ACHN (cell line): ENCODE results near the gene GAS7.

Source experiments
- DNase-seq: peaks from one replicate; pipeline ENCODE4 v3.0.0-alpha.2; 2015
- in situ Hi-C: cut with HindIII; loops from 2 replicates; pipeline ENCODE4 v1.10.0; 2017; ENCODE audit warnings: low sequenced_read_pairs, low pct_ligation_motif_present, low pct_unique_long_range_greater_than_20kb

GAS7 gene

GRCh38 chr17:10177131-10177912 is 21.1 kb downstream of the GAS7 start:
- in situ Hi-C loops = no loop called here
- DNase-seq = no peak

- DNase-seq = no peak
- in situ Hi-C loops = no loop called here
These were observed 24.5 kb downstream of the GAS7 start for GRCh38 chr17:10173913-10174312.

GRCh38 chr17:10172778-10173177 is 25.6 kb downstream of the GAS7 start:
- in situ Hi-C loops = no loop called here
- no peak for DNase-seq

GRCh38 chr17:10172241-10172741 is 26.1 kb downstream of the GAS7 start:
- no peak for DNase-seq
- in situ Hi-C loops = no loop called here

- in situ Hi-C loops = no loop called here
- no peak for DNase-seq
These were observed 26.8 kb downstream of the GAS7 start for GRCh38 chr17:10171581-10171981.

GRCh38 chr17:10171122-10171571 is 27.3 kb downstream of the GAS7 start:
- in situ Hi-C loops = no loop called here
- no peak for DNase-seq

- no peak for DNase-seq
- in situ Hi-C loops = no loop called here
These were observed 28.2 kb downstream of the GAS7 start for GRCh38 chr17:10170233-10170632.

- in situ Hi-C loops = no loop called here
- DNase-seq = no peak
These were observed 29.1 kb downstream of the GAS7 start for GRCh38 chr17:10169290-10169689.

- in situ Hi-C loops = no loop called here
- no peak for DNase-seq
These were observed 32.0 kb downstream of the GAS7 start for GRCh38 chr17:10166176-10166935.

GRCh38 chr17:10162096-10162495 is 36.3 kb downstream of the GAS7 start:
- no peak for DNase-seq
- in situ Hi-C loops = no loop called here

- DNase-seq = no peak
- in situ Hi-C loops = no loop called here
These were observed 37.0 kb downstream of the GAS7 start for GRCh38 chr17:10161386-10161785.

- in situ Hi-C loops = no loop called here
- no peak for DNase-seq
These were observed 41.3 kb downstream of the GAS7 start for GRCh38 chr17:10156948-10157607.

GRCh38 chr17:10156599-10156947 is 41.8 kb downstream of the GAS7 start:
- no peak for DNase-seq
- in situ Hi-C loops = no loop called here

GRCh38 chr17:10156077-10156435 is 42.4 kb downstream of the GAS7 start:
- no peak for DNase-seq
- in situ Hi-C loops = no loop called here

GRCh38 chr17:10155371-10156076 is 42.9 kb downstream of the GAS7 start:
- DNase-seq = no peak
- in situ Hi-C loops = no loop called here

- no peak for DNase-seq
- in situ Hi-C loops = no loop called here
These were observed 46.5 kb downstream of the GAS7 start for GRCh38 chr17:10151667-10152496.

- no peak for DNase-seq
- in situ Hi-C loops = no loop called here
These were observed 48.6 kb downstream of the GAS7 start for GRCh38 chr17:10149573-10150399.
